GM23338 (cell line): ENCODE measurements around the gene SORCS2. TPM values are rescaled to one million over a fixed set of nuclear protein-coding genes. Genes with fewer than 3 reads are reported as not detected.
A peak's percentile ranks its signal among the peaks of the same experiment; 100 is the strongest.

Source experiments
- ATAC-seq: fragments of 200-7000 bp; cut with Tn5 transposase; 3 replicates; pipeline ENCODE4 v1.9.1; 2020
- DNase-seq: peaks from one replicate; pipeline ENCODE4 v3.0.0-alpha.2; 2015; ENCODE audit warnings: low spot score
- H2AFZ ChIP-seq: fragments of 200-600 bp; sonication (generic); 2 replicates; pipeline ENCODE4 v1.8.0; 2016; ENCODE audit warnings: antibody characterized with exemption, mild to moderate bottlenecking, moderate library complexity
- H3F3A ChIP-seq: fragments of 200-600 bp; sonication (generic); replicated peaks from 2 replicates; pipeline ENCODE4 v1.8.0; 2017; ENCODE audit warnings: antibody characterized with exemption, mixed run types, low read depth
- H3K27ac ChIP-seq: fragments of 200-600 bp; sonication (generic); 2 replicates; pipeline ENCODE4 v1.6.1; 2016; ENCODE audit warnings: low read depth
- H3K27me3 ChIP-seq: fragments of 200-600 bp; sonication (generic); 2 replicates; pipeline ENCODE4 v1.8.0; 2016; ENCODE audit warnings: mild to moderate bottlenecking, mixed run types, moderate library complexity; ENCODE audit not compliant: insufficient read depth
- H3K36me3 ChIP-seq: fragments of 200-600 bp; sonication (generic); 2 replicates; pipeline ENCODE4 v1.8.0; 2016; ENCODE audit warnings: mild to moderate bottlenecking; ENCODE audit not compliant: insufficient read depth
- H3K4me1 ChIP-seq: fragments of 200-600 bp; sonication (generic); 2 replicates; pipeline ENCODE4 v1.8.0; 2016; ENCODE audit warnings: mild to moderate bottlenecking, moderate library complexity; ENCODE audit not compliant: insufficient read depth
- H3K4me2 ChIP-seq: fragments of 200-600 bp; sonication (generic); 2 replicates; pipeline ENCODE4 v1.7.1; 2017; ENCODE audit warnings: mixed run types
- H3K4me3 ChIP-seq: fragments of 200-600 bp; sonication (generic); 2 replicates; pipeline ENCODE4 v1.6.1; 2016; ENCODE audit warnings: mixed run types
- H3K79me2 ChIP-seq: fragments of 200-600 bp; sonication (generic); replicated peaks from 2 replicates; pipeline ENCODE4 v1.8.0; 2017; ENCODE audit warnings: mild to moderate bottlenecking; ENCODE audit not compliant: insufficient read depth
- H3K9me2 ChIP-seq: fragments of 200-600 bp; sonication (generic); 2 replicates; pipeline ENCODE4 v1.8.0; 2017; ENCODE audit not compliant: insufficient read depth
- H4K20me1 ChIP-seq: fragments of 200-600 bp; sonication (generic); replicated peaks from 2 replicates; pipeline ENCODE4 v1.8.0; 2017; ENCODE audit warnings: mild to moderate bottlenecking; ENCODE audit not compliant: insufficient read depth
- H3K27ac Mint-ChIP-seq: 2 replicates; pipeline ENCODE4 v1.8.0; 2020; ENCODE audit warnings: inconsistent platforms, mild to moderate bottlenecking, moderate library complexity, mixed read lengths
- H3K27me3 Mint-ChIP-seq: 3 replicates; pipeline ENCODE4 v1.8.0; 2022; ENCODE audit warnings: low read depth, mild to moderate bottlenecking, moderate library complexity, mixed read lengths, inconsistent platforms; ENCODE audit not compliant: insufficient read depth, poor library complexity
- H3K36me3 Mint-ChIP-seq: 3 replicates; pipeline ENCODE4 v1.8.0; 2021; ENCODE audit warnings: low read depth, mild to moderate bottlenecking, inconsistent platforms, moderate library complexity, mixed read lengths
- H3K4me1 Mint-ChIP-seq: 3 replicates; pipeline ENCODE4 v1.8.0; 2020; ENCODE audit warnings: mild to moderate bottlenecking, inconsistent platforms, mixed read lengths
- H3K4me3 Mint-ChIP-seq: 3 replicates; pipeline ENCODE4 v1.8.0; 2021; ENCODE audit warnings: moderate library complexity, mild to moderate bottlenecking, inconsistent platforms, mixed read lengths
- H3K9me3 Mint-ChIP-seq: 3 replicates; pipeline ENCODE4 v1.8.0; 2020; ENCODE audit warnings: moderate library complexity, mild to moderate bottlenecking, inconsistent platforms, mixed read lengths
- CREB1 ChIP-seq: fragments of 250-450 bp; sonication (Bioruptor Pico); IDR thresholded peaks from 2 replicates; pipeline ENCODE4 v1.5.0; 2020; ENCODE audit warnings: low read depth, mild to moderate bottlenecking, moderate library complexity
- CTCF ChIP-seq, 2 experiments: fragments of 200-600 bp in 1 of 2; sonication (generic) in 1 of 2; conservative IDR thresholded peaks; 2 replicates each; pipeline versions ENCODE4 v1.5.1 to v1.6.1; 2016 to 2017; ENCODE audit warnings: antibody characterized with exemption in 2 of 2, low read depth in 2 of 2, mild to moderate bottlenecking in 2 of 2, moderate library complexity in 1 of 2
- ETS1 ChIP-seq: IDR thresholded peaks from 2 replicates; pipeline ENCODE4 v1.6.1; 2016; ENCODE audit warnings: antibody characterized with exemption
- EZH2 ChIP-seq: fragments of 200-600 bp; sonication (generic); IDR thresholded peaks from one replicate; pipeline ENCODE4 v1.8.0; 2017; ENCODE audit warnings: antibody characterized with exemption, mild to moderate bottlenecking, low read depth; ENCODE audit not compliant: unreplicated experiment
- EZH2phosphoT487 ChIP-seq: fragments of 200-600 bp; sonication (generic); IDR thresholded peaks from one replicate; pipeline ENCODE4 v1.8.1; 2018; ENCODE audit warnings: antibody characterized with exemption; ENCODE audit not compliant: unreplicated experiment
- JUNB ChIP-seq: IDR thresholded peaks from one replicate; pipeline ENCODE4 v1.6.1; 2016; ENCODE audit warnings: antibody characterized with exemption; ENCODE audit not compliant: unreplicated experiment
- POLR2AphosphoS5 ChIP-seq: IDR thresholded peaks from 2 replicates; pipeline ENCODE4 v1.6.1; 2016; ENCODE audit warnings: antibody characterized with exemption, low read depth
- ZNF114 ChIP-seq: fragments of 250-450 bp; sonication (Bioruptor Pico); IDR thresholded peaks from 2 replicates; pipeline ENCODE4 v1.5.0; 2020; ENCODE audit warnings: mild to moderate bottlenecking, moderate library complexity
- ZNF331 ChIP-seq: fragments of 250-450 bp; sonication (Bioruptor Pico); IDR thresholded peaks from 2 replicates; pipeline ENCODE4 v1.5.0; 2020; ENCODE audit warnings: low read depth, mild to moderate bottlenecking, moderate library complexity
- polyA plus RNA-seq: library from polyadenylated mRNA; unstranded; fragments of >200 nt; fragmentation: Nextera tagmentation; extraction: Ambion mirVana; gene quantifications from 2 replicates; pipeline ENCODE4 v1.2.1, GENCODE V29; 2016
- total RNA-seq: library from RNA; depleted of rRNA; stranded (reverse); fragments of >200 nt; shearing (Covaris generic); gene quantifications from 2 replicates; pipeline ENCODE4 v1.2.3, GENCODE V29; 2014

SORCS2 gene
- total and polyA plus RNA-seq, 2 experiments from 2014 or later: 0.47 to 2.4 TPM

GRCh38 chr4:7150036-7150635, 42.2 kb upstream of the SORCS2 start:
- H3F3A ChIP-seq: no peaks in the 10 kb centered on the region
- Mint-ChIP-seq H3K4me1 (no peaks in the 10 kb centered on the region), H3K27me3 (peaks cover 14% of the 10 kb centered on the region), H3K4me3 (no peak overlapping the region), H3K27ac (no peak overlapping the region), H3K36me3 (no peaks in the 10 kb centered on the region), H3K9me3 (no peaks in the 10 kb centered on the region)
- no peaks in the 10 kb centered on the region for H3K27me3 ChIP-seq
- TF ChIP-seq EZH2phosphoT487 (no peak), JUNB (no peak), ETS1 (no peak), CREB1 (CRISPR knock-in tag) (no peak), EZH2 (no peak)
- no peaks in the 10 kb centered on the region for H4K20me1 ChIP-seq
- no peaks in the 10 kb centered on the region for H3K9me2 ChIP-seq
- ATAC-seq: no peak
- H3K79me2 ChIP-seq: no peaks in the 10 kb centered on the region
- H3K4me3 ChIP-seq: no peak overlapping the region
- no peak for DNase-seq
- no peaks in the 10 kb centered on the region for H3K4me1 ChIP-seq
- no peak overlapping the region for H3K4me2 ChIP-seq
- no peak overlapping the region for H2AFZ ChIP-seq
- no peaks in the 10 kb centered on the region for H3K36me3 ChIP-seq
- no peak overlapping the region for H3K27ac ChIP-seq

- Histone ChIP-seq H3K27ac (no peak overlapping the region), H3K4me3 (no peak overlapping the region), H3K4me1 (no peaks in the 10 kb centered on the region), H3K4me2 (no peak overlapping the region), H3F3A (no peaks in the 10 kb centered on the region), H3K36me3 (no peaks in the 10 kb centered on the region), H3K27me3 (no peaks in the 10 kb centered on the region), H4K20me1 (no peaks in the 10 kb centered on the region), H3K9me2 (no peaks in the 10 kb centered on the region), H3K79me2 (no peaks in the 10 kb centered on the region), H2AFZ (no peak overlapping the region)
- Mint-ChIP-seq H3K9me3 (no peaks in the 10 kb centered on the region), H3K27ac (no peak overlapping the region), H3K27me3 (peaks cover 15% of the 10 kb centered on the region), H3K4me1 (no peaks in the 10 kb centered on the region; the same call in 1 of the 3 replicates), H3K4me3 (no peak overlapping the region), H3K36me3 (no peaks in the 10 kb centered on the region)
- TF ChIP-seq POLR2AphosphoS5 (no peak), ZNF331 (CRISPR knock-in tag) (no peak), ZNF114 (CRISPR knock-in tag) (no peak), CTCF (conservative IDR thresholded peaks at IDR 0.05; ENCODE audit: low read depth in 2 of 2) (peak; percentile 37 to 45)
- DNase-seq (no peak), ATAC-seq (no peak)
Observed at GRCh38 chr4:7151668-7152227, 40.6 kb upstream of the SORCS2 start.
